ENCODE measurements around the gene ETV1. TPM values are rescaled to one million over a fixed set of nuclear protein-coding genes. Genes with fewer than 3 reads are reported as not detected.
A peak's percentile ranks its signal among the peaks of the same experiment; 100 is the strongest.

The ETV1 gene
- 91.5 and 128 TPM in 2 replicates for total RNA-seq (2014; rRNA removed; shearing (Covaris generic))

- peak; percentile 83 for DNase-seq (ENCODE audit: low read depth)
Observed at GRCh38 chr7:13989126-13989948, at the start of gene ETV1. TSS of gene ETV1 (minus strand) at chr7:13989666. CDS start at chr7:13989052, 614 bp downstream.

- DNase-seq (ENCODE audit: low read depth) = no peak
Observed at GRCh38 chr7:14024406-14024805, 34.9 kb upstream of the ETV1 start.

- DNase-seq (ENCODE audit: low read depth) = no peak
Observed at GRCh38 chr7:14023838-14024237, 34.4 kb upstream of the ETV1 start.

GRCh38 chr7:14023342-14023741 is 33.9 kb upstream of the ETV1 start:
- no peak for DNase-seq (ENCODE audit: low read depth)

- DNase-seq (ENCODE audit: low read depth) = peak; percentile 78
Observed at GRCh38 chr7:14021069-14021468, 31.6 kb upstream of the ETV1 start.

GRCh38 chr7:14020339-14020900 is 31.0 kb upstream of the ETV1 start:
- DNase-seq (ENCODE audit: low read depth) = no peak

GRCh38 chr7:14018751-14019150 is 29.3 kb upstream of the ETV1 start:
- DNase-seq (ENCODE audit: low read depth) = no peak

GRCh38 chr7:14016950-14017349 is 27.5 kb upstream of the ETV1 start:
- DNase-seq (ENCODE audit: low read depth) = peak; percentile 41

GRCh38 chr7:14013898-14014297 is 24.4 kb upstream of the ETV1 start:
- DNase-seq (ENCODE audit: low read depth) = no peak

- peak; percentile 34 for DNase-seq (ENCODE audit: low read depth)
Observed at GRCh38 chr7:14009453-14010418, 20.3 kb upstream of the ETV1 start.

GRCh38 chr7:14001139-14001538 is 11.7 kb upstream of the ETV1 start:
- no peak for DNase-seq (ENCODE audit: low read depth)

- no peak for DNase-seq (ENCODE audit: low read depth)
Observed at GRCh38 chr7:14000247-14000646, 10.8 kb upstream of the ETV1 start.

GRCh38 chr7:13998866-13999265 is 9.4 kb upstream of the ETV1 start:
- no peak for DNase-seq (ENCODE audit: low read depth)

GRCh38 chr7:13992596-13992964 is 3.1 kb upstream of the ETV1 start:
- peak; percentile 45 for DNase-seq (ENCODE audit: low read depth)

- DNase-seq (ENCODE audit: low read depth) = peak; percentile 53
Observed at GRCh38 chr7:13991791-13992595, 2.5 kb upstream of the ETV1 start.

- DNase-seq (ENCODE audit: low read depth) = peak; percentile 100
Observed at GRCh38 chr7:13990984-13991790, 1.7 kb upstream of the ETV1 start.

GRCh38 chr7:13990319-13990983 is 985 bp upstream of the ETV1 start:
- peak; percentile 90 for DNase-seq (ENCODE audit: low read depth)

- DNase-seq (ENCODE audit: low read depth) = no peak
Observed at GRCh38 chr7:13989949-13990305, 461 bp upstream of the ETV1 start.

- peak; percentile 83 for DNase-seq (ENCODE audit: low read depth)
Observed at GRCh38 chr7:13988731-13989125, 738 bp downstream of the ETV1 start.

GRCh38 chr7:13988065-13988464 is 1.4 kb downstream of the ETV1 start:
- peak; percentile 80 for DNase-seq (ENCODE audit: low read depth)

Measured in RPMI7951 (cell line).